SK-N-SH (cell line): Measurements from ENCODE around the gene SLIT1. TPM values are rescaled to one million over a fixed set of nuclear protein-coding genes. Genes with fewer than 3 reads are reported as not detected.

Experiments
- CTCF ChIA-PET: fragments of 300-600, 350-600 bp; formaldehyde crosslinking; extraction: SDS; loops from one replicate; lab custom pipeline; 2021; lab: Yijun Ruan, JAX
- POLR2A ChIA-PET: fragments of 350-600 bp; sonication (Branson Sonifier 250); formaldehyde crosslinking; extraction: SDS; loops from one replicate; lab custom pipeline; 2020; ENCODE audit warnings: antibody characterized with exemption, inconsistent platforms; lab: Yijun Ruan, JAX
- DNase-seq: peaks from one replicate; pipeline ENCODE4 v3.0.0; 2012
- H2AFZ ChIP-seq: fragments of 200-600 bp; sonication (generic); 2 replicates; pipeline ENCODE4 v1.8.1; 2016; ENCODE audit warnings: antibody characterized with exemption, mild to moderate bottlenecking, low read depth
- H3F3A ChIP-seq: fragments of 200-600 bp; sonication (generic); replicated peaks from 2 replicates; pipeline ENCODE3; 2016; ENCODE audit warnings: antibody characterized with exemption, mild to moderate bottlenecking; ENCODE audit not compliant: insufficient read depth
- H3K27ac ChIP-seq, 2 experiments: fragments of 200-500 bp in 1 of 2; fragments of 200-600 bp in 1 of 2; sonication (Bioruptor generic) in 1 of 2; sonication (generic), shearing (Covaris generic) in 1 of 2; 2 replicates each; pipeline versions ENCODE4 v1.5.1 to v1.6.1; 2014 to 2016; ENCODE audit warnings: low read depth in 2 of 2, inconsistent platforms in 1 of 2, low read length in 1 of 2, mild to moderate bottlenecking in 1 of 2, mixed read lengths in 1 of 2
- H3K27me3 ChIP-seq: fragments of 200-600 bp; sonication (generic), shearing (Covaris generic); 2 replicates; pipeline ENCODE4 v1.6.1; 2016; ENCODE audit warnings: mixed run types; ENCODE audit not compliant: insufficient read depth
- H3K36me3 ChIP-seq, 2 experiments: fragments of 200-500 bp in 1 of 2; fragments of 200-600 bp in 1 of 2; sonication (Bioruptor generic) in 1 of 2; sonication (generic) in 1 of 2; replicated peaks in 1 of 2; 2 replicates each; pipeline versions ENCODE3 to v1.5.1; 2014 to 2016; ENCODE audit warnings: low read length in 1 of 2, mild to moderate bottlenecking in 1 of 2; ENCODE audit not compliant: insufficient read depth in 2 of 2, control insufficient read depth in 1 of 2
- H3K4me1 ChIP-seq, 2 experiments: fragments of 200-500 bp in 1 of 2; fragments of 200-600 bp in 1 of 2; sonication (Bioruptor generic) in 1 of 2; sonication (generic), shearing (Covaris generic) in 1 of 2; 2 replicates each; pipeline versions ENCODE4 v1.5.1 to v1.6.1; 2014 to 2016; ENCODE audit warnings: low read depth in 1 of 2, low read length in 1 of 2, mixed run types in 1 of 2; ENCODE audit not compliant: insufficient read depth in 2 of 2, control insufficient read depth in 1 of 2
- H3K4me2 ChIP-seq: fragments of 200-600 bp; sonication (generic), shearing (Covaris generic); 2 replicates; pipeline ENCODE4 v1.6.1; 2017; ENCODE audit warnings: mixed run types
- H3K4me3 ChIP-seq, 2 experiments: fragments of 200-500 bp in 1 of 2; fragments of 200-600 bp in 1 of 2; sonication (Bioruptor generic) in 1 of 2; sonication (generic), shearing (Covaris generic) in 1 of 2; 2 replicates each; pipeline versions ENCODE4 v1.5.1 to v1.8.1; 2014 to 2016; ENCODE audit warnings: low read depth in 2 of 2, inconsistent platforms in 1 of 2, low read length in 1 of 2, mild to moderate bottlenecking in 1 of 2, mixed read lengths in 1 of 2, moderate library complexity in 1 of 2
- H3K79me2 ChIP-seq: fragments of 200-600 bp; sonication (generic); 2 replicates; pipeline ENCODE4 v1.8.1; 2017; ENCODE audit warnings: mild to moderate bottlenecking; ENCODE audit not compliant: insufficient read depth
- H3K9ac ChIP-seq: fragments of 200-600 bp; sonication (generic); 2 replicates; pipeline ENCODE4 v1.6.1; 2017; ENCODE audit warnings: mixed run types
- H3K9me2 ChIP-seq: fragments of 200-600 bp; sonication (generic); 2 replicates; pipeline ENCODE4 v1.6.1; 2017; ENCODE audit warnings: mixed run types
- H3K9me3 ChIP-seq: fragments of 200-600 bp; sonication (generic); 2 replicates; pipeline ENCODE4 v1.6.1; 2017; ENCODE audit warnings: mixed run types, mild to moderate bottlenecking, moderate library complexity
- H4K20me1 ChIP-seq: fragments of 200-600 bp; sonication (generic); 2 replicates; pipeline ENCODE4 v1.6.1; 2017; ENCODE audit warnings: mild to moderate bottlenecking, mixed run types; ENCODE audit not compliant: insufficient read depth
- ELF1 ChIP-seq: IDR thresholded peaks from 2 replicates; pipeline ENCODE4 v1.4.0; 2012
- EP300 ChIP-seq, 2 experiments: IDR thresholded peaks; 2 replicates each; pipeline versions ENCODE4 v1.4.0 to v1.6.1; 2012; ENCODE audit warnings: borderline replicate concordance in 1 of 2, low read depth in 1 of 2, low read length in 1 of 2
- EZH2phosphoT487 ChIP-seq: fragments of 200-600 bp; sonication (generic); IDR thresholded peaks from 2 replicates; pipeline ENCODE4 v1.6.1; 2017; ENCODE audit warnings: low read depth, mixed run types, mild to moderate bottlenecking, antibody characterized with exemption, moderate library complexity, borderline replicate concordance
- FOXJ3 ChIP-seq: sonication (generic); formaldehyde crosslinking; IDR thresholded peaks from 2 replicates; pipeline ENCODE4 v1.5.1; 2020; ENCODE audit warnings: mild to moderate bottlenecking, missing genetic modification reagents
- GABPA ChIP-seq: IDR thresholded peaks from 2 replicates; pipeline ENCODE4 v1.4.0; 2012; ENCODE audit warnings: low read depth, mild to moderate bottlenecking
- GATA2 ChIP-seq: sonication (generic); formaldehyde crosslinking; IDR thresholded peaks from 2 replicates; pipeline ENCODE4 v1.5.0; 2020; ENCODE audit warnings: mild to moderate bottlenecking, missing genetic modification reagents
- JUND ChIP-seq: IDR thresholded peaks from 2 replicates; pipeline ENCODE4 v1.4.0; 2012
- RCOR1 ChIP-seq: fragments of 150-350 bp; IDR thresholded peaks from 2 replicates; pipeline ENCODE4 v1.6.1; 2017; ENCODE audit warnings: antibody characterized with exemption, low read length
- RXRA ChIP-seq: IDR thresholded peaks from 2 replicates; pipeline ENCODE4 v1.4.0; 2012; ENCODE audit warnings: low read depth, mild to moderate bottlenecking, borderline replicate concordance
- TCF12 ChIP-seq: IDR thresholded peaks from 2 replicates; pipeline ENCODE4 v1.4.0; 2012
- TEAD4 ChIP-seq: IDR thresholded peaks from 2 replicates; pipeline ENCODE4 v1.4.0; 2012; ENCODE audit warnings: mild to moderate bottlenecking, borderline replicate concordance; ENCODE audit not compliant: insufficient read depth
- WGBS: methylation state at CpG from one replicate; pipeline ENCODE4 v1.1.6; 2017; ENCODE audit warnings: low lambda C conversion rate; 5-methylcytosine and 5-hydroxymethylcytosine counted together
- polyA plus RNA-seq, 3 experiments: library from polyadenylated mRNA; depleted of rRNA; stranded (reverse); fragments of >200 nt; gene quantifications; 2 replicates each; pipeline ENCODE4 v1.2.3, GENCODE V29; 2012
- TF ChIP-seq, protein P1 (sequence below): IDR thresholded peaks from 2 replicates; pipeline ENCODE4 v1.6.1; 2012; ENCODE audit warnings: mild to moderate bottlenecking, low read depth, low read length, moderate library complexity
- TF ChIP-seq, protein P2 (sequence below): fragments of 150-350 bp; IDR thresholded peaks from 2 replicates; pipeline ENCODE4 v1.6.1; 2017; ENCODE audit warnings: antibody characterized with exemption, low read length, low read depth, borderline replicate concordance
- TF ChIP-seq, protein P3 (sequence below): IDR thresholded peaks from 2 replicates; pipeline ENCODE4 v1.4.0; 2012; ENCODE audit warnings: low read depth, borderline replicate concordance
- TF ChIP-seq, protein P4 (sequence below): fragments of 200-600 bp; sonication (generic); IDR thresholded peaks from 2 replicates; pipeline ENCODE4 v1.6.1; 2017; ENCODE audit warnings: antibody characterized with exemption, mild to moderate bottlenecking, moderate library complexity

The SLIT1 gene
- polyA plus RNA-seq, 1 of the 3 experiments (the other 2 are of a cell fraction): 0.05 TPM

DNA sequence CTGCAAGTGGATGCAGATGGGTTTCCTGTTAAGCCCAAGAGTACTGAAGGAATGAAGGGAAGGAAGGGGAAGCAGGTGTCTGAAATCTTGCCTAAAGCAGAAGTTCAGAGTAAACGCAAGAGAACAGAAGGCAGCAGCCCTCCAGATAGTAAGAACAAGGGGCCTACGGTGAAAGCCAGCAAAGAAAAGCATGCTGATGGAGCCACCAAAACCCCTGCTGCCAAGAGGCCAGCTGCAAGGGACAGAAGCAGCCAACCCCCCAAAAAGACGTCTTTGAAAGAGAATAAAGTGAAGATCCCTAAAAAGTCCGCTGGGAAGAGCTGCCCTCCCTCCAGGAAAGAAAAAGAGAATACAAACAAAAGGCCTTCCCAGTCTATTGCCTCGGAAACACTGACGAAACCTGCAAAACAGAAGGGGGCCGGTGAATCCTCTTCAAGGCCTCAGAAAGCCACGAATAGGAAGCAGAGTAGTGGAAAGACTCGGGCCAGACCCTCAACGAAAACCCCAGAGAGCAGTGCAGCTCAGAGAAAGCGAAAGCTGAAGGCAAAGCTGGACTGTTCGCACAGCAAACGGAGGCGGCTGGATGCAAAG lies 201.1 kb downstream of the SLIT1 start (continued):
- TF ChIP-seq RCOR1: no peak
- no peak for TF ChIP-seq EZH2phosphoT487
- TF ChIP-seq TEAD4: no peak
- TF ChIP-seq GATA2: no peak
- TF ChIP-seq, protein P1, sequence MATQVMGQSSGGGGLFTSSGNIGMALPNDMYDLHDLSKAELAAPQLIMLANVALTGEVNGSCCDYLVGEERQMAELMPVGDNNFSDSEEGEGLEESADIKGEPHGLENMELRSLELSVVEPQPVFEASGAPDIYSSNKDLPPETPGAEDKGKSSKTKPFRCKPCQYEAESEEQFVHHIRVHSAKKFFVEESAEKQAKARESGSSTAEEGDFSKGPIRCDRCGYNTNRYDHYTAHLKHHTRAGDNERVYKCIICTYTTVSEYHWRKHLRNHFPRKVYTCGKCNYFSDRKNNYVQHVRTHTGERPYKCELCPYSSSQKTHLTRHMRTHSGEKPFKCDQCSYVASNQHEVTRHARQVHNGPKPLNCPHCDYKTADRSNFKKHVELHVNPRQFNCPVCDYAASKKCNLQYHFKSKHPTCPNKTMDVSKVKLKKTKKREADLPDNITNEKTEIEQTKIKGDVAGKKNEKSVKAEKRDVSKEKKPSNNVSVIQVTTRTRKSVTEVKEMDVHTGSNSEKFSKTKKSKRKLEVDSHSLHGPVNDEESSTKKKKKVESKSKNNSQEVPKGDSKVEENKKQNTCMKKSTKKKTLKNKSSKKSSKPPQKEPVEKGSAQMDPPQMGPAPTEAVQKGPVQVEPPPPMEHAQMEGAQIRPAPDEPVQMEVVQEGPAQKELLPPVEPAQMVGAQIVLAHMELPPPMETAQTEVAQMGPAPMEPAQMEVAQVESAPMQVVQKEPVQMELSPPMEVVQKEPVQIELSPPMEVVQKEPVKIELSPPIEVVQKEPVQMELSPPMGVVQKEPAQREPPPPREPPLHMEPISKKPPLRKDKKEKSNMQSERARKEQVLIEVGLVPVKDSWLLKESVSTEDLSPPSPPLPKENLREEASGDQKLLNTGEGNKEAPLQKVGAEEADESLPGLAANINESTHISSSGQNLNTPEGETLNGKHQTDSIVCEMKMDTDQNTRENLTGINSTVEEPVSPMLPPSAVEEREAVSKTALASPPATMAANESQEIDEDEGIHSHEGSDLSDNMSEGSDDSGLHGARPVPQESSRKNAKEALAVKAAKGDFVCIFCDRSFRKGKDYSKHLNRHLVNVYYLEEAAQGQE: no peak

DNA sequence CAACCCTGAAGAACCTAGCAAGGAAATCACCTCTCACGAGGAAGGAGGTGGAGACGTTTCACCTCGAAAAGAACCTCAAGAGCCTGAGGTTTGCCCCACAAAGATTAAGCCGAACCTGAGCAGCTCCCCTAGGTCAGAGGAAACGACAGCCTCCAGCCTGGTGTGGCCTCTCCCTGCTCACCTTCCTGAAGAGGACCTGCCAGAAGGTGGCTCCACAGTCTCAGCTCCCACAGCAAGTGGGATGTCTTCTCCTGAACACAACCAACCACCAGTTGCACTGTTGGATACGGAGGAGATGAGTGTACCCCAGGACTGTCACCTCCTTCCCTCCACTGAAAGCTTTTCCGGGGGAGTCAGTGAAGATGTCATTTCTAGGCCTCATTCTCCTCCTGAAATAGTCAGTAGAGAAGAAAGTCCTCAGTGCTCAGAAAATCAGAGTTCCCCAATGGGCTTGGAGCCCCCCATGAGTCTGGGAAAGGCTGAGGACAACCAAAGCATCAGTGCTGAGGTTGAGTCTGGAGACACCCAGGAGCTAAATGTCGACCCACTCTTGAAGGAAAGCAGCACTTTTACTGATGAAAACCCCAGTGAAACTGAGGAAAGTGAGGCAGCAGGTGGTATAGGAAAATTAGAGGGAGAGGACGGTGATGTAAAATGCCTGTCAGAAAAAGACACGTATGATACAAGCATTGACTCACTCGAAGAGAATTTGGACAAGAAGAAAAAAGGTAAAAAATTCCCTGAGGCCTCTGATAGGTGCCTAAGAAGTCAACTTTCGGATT lies 203.4 kb downstream of the SLIT1 start:
- Histone ChIP-seq H3K4me1 (peaks cover 0 to 2% of the 10 kb centered on the region in 2 experiments; a peak in 2 of 4 replicates), H3K27ac (no peak overlapping the region), H3K36me3 (peaks cover 18 to 21% of the 10 kb centered on the region in 2 experiments), H3K27me3 (no peaks in the 10 kb centered on the region), H3K4me2 (no peak overlapping the region), H3F3A (no peaks in the 10 kb centered on the region), H3K4me3 (no peak overlapping the region), H2AFZ (no peak overlapping the region), H3K9me2 (no peaks in the 10 kb centered on the region), H4K20me1 (no peaks in the 10 kb centered on the region), H3K9me3 (no peaks in the 10 kb centered on the region), H3K9ac (no peak overlapping the region), H3K79me2 (no peaks in the 10 kb centered on the region)
- 95% methylated on average over 12 of the region's 12 CpGs for WGBS
- ChIA-PET POLR2A (no interaction called here), CTCF (interaction anchor here (1.7 kb wide), 1 partner anchor 7 kb away, joined by 5 read pairs; no protein-coding TSS in a partner anchor)
- no peak for TF ChIP-seq FOXJ3 (CRISPR knock-in tag)
- TF ChIP-seq, protein P2, sequence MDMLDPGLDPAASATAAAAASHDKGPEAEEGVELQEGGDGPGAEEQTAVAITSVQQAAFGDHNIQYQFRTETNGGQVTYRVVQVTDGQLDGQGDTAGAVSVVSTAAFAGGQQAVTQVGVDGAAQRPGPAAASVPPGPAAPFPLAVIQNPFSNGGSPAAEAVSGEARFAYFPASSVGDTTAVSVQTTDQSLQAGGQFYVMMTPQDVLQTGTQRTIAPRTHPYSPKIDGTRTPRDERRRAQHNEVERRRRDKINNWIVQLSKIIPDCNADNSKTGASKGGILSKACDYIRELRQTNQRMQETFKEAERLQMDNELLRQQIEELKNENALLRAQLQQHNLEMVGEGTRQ: no peak
- TF ChIP-seq TCF12: no peak
- no peak for TF ChIP-seq EP300 (IDR thresholded peaks at IDR 0.05; ENCODE audit: borderline replicate concordance in 1 of 2, low read depth in 1 of 2, low read length in 1 of 2)
- no peak for TF ChIP-seq JUND
- no peak for TF ChIP-seq RXRA
- TF ChIP-seq, protein P3, sequence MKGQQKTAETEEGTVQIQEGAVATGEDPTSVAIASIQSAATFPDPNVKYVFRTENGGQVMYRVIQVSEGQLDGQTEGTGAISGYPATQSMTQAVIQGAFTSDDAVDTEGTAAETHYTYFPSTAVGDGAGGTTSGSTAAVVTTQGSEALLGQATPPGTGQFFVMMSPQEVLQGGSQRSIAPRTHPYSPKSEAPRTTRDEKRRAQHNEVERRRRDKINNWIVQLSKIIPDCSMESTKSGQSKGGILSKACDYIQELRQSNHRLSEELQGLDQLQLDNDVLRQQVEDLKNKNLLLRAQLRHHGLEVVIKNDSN: no peak
- TF ChIP-seq GABPA: no peak
- no peak for TF ChIP-seq ELF1
- TF ChIP-seq, protein P4, sequence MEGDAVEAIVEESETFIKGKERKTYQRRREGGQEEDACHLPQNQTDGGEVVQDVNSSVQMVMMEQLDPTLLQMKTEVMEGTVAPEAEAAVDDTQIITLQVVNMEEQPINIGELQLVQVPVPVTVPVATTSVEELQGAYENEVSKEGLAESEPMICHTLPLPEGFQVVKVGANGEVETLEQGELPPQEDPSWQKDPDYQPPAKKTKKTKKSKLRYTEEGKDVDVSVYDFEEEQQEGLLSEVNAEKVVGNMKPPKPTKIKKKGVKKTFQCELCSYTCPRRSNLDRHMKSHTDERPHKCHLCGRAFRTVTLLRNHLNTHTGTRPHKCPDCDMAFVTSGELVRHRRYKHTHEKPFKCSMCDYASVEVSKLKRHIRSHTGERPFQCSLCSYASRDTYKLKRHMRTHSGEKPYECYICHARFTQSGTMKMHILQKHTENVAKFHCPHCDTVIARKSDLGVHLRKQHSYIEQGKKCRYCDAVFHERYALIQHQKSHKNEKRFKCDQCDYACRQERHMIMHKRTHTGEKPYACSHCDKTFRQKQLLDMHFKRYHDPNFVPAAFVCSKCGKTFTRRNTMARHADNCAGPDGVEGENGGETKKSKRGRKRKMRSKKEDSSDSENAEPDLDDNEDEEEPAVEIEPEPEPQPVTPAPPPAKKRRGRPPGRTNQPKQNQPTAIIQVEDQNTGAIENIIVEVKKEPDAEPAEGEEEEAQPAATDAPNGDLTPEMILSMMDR: no peak
- no peak for DNase-seq
